SK-N-SH treated with all-trans-retinoic acid at 6 μM for 48 hours (cell line): ENCODE measurements around the gene ITM2B.

Experiments used
- ATAC-seq: fragments of 200-7000 bp; cut with Tn5 transposase; 3 replicates; pipeline ENCODE4 v1.9.1; 2020; ENCODE audit warnings: mild to moderate bottlenecking, moderate library complexity
- ARNTL ChIP-seq: fragments of 450-650 bp; formaldehyde crosslinking; IDR thresholded peaks from 2 replicates; pipeline ENCODE4 v1.5.0; 2020; ENCODE audit warnings: low read depth, mild to moderate bottlenecking, moderate library complexity, borderline replicate concordance
- BACH2 ChIP-seq: fragments of 250-450 bp; sonication (Bioruptor Pico); IDR thresholded peaks from 2 replicates; pipeline ENCODE4 v1.9.0; 2021; ENCODE audit warnings: mild to moderate bottlenecking, borderline replicate concordance
- CSDC2 ChIP-seq: fragments of 250-450 bp; sonication (Bioruptor Pico); IDR thresholded peaks from 2 replicates; pipeline ENCODE4 v1.5.0; 2020; ENCODE audit warnings: mild to moderate bottlenecking, moderate library complexity
- ESRRG ChIP-seq: fragments of 250-450 bp; sonication (Bioruptor Pico); IDR thresholded peaks from 2 replicates; pipeline ENCODE4 v1.6.1; 2021; ENCODE audit warnings: mild to moderate bottlenecking
- GLIS3 ChIP-seq: fragments of 250-450 bp; sonication (Bioruptor Pico); IDR thresholded peaks from 2 replicates; pipeline ENCODE4 v1.5.0; 2020; ENCODE audit warnings: mild to moderate bottlenecking, moderate library complexity
- OSR1 ChIP-seq: fragments of 250-450 bp; sonication (Bioruptor Pico); IDR thresholded peaks from 2 replicates; pipeline ENCODE4 v1.8.0; 2022; ENCODE audit warnings: moderate library complexity, mild to moderate bottlenecking, inconsistent platforms
- PPARA ChIP-seq: fragments of 250-450 bp; sonication (Bioruptor Pico); IDR thresholded peaks from 2 replicates; pipeline ENCODE4 v1.5.0; 2020; ENCODE audit warnings: mild to moderate bottlenecking, borderline replicate concordance
- RARB ChIP-seq: fragments of 250-450 bp; sonication (Bioruptor Pico); IDR thresholded peaks from 2 replicates; pipeline ENCODE4 v1.8.0; 2021; ENCODE audit warnings: mild to moderate bottlenecking, moderate library complexity
- SNAI2 ChIP-seq: fragments of 250-450 bp; sonication (Bioruptor Pico); IDR thresholded peaks from 2 replicates; pipeline ENCODE4 v1.5.0; 2020; ENCODE audit warnings: mild to moderate bottlenecking, moderate library complexity
- TCF4 ChIP-seq: fragments of 250-450 bp; sonication (Bioruptor Pico); IDR thresholded peaks from 2 replicates; pipeline ENCODE4 v1.8.0; 2021; ENCODE audit warnings: mild to moderate bottlenecking, moderate library complexity, borderline replicate concordance
- TOX ChIP-seq: fragments of 250-450 bp; sonication (Bioruptor Pico); IDR thresholded peaks from 2 replicates; pipeline ENCODE4 v1.8.0; 2021; ENCODE audit warnings: mild to moderate bottlenecking, moderate library complexity, borderline replicate concordance
- ZFP3 ChIP-seq: fragments of 250-450 bp; sonication (Bioruptor Pico); IDR thresholded peaks from 2 replicates; pipeline ENCODE4 v1.5.0; 2020; ENCODE audit warnings: mild to moderate bottlenecking, moderate library complexity
- ZFP30 ChIP-seq: fragments of 450-650 bp; formaldehyde crosslinking; IDR thresholded peaks from 2 replicates; pipeline ENCODE4 v1.5.0; 2022; ENCODE audit warnings: mild to moderate bottlenecking, moderate library complexity
- ZNF565 ChIP-seq: fragments of 450-650 bp; formaldehyde crosslinking; conservative IDR thresholded peaks from 2 replicates; pipeline ENCODE4 v1.5.0; 2020; ENCODE audit warnings: low read depth, mild to moderate bottlenecking, moderate library complexity
- TF ChIP-seq, protein P1 (sequence below): fragments of 250-450 bp; sonication (Bioruptor Pico); IDR thresholded peaks from 2 replicates; pipeline ENCODE4 v1.5.0; 2020; ENCODE audit warnings: mild to moderate bottlenecking, moderate library complexity
- TF ChIP-seq, protein P2 (sequence below): fragments of 250-450 bp; sonication (Bioruptor Pico); IDR thresholded peaks from 2 replicates; pipeline ENCODE4 v1.5.1; 2021; ENCODE audit warnings: mild to moderate bottlenecking, moderate library complexity
- TF ChIP-seq, protein P3 (sequence below): fragments of 250-450 bp; sonication (Bioruptor Pico); IDR thresholded peaks from 2 replicates; pipeline ENCODE4 v1.8.0; 2021; ENCODE audit warnings: low read depth, mild to moderate bottlenecking, moderate library complexity, borderline replicate concordance
- TF ChIP-seq, protein P4 (sequence below): fragments of 250-450 bp; sonication (Bioruptor Pico); IDR thresholded peaks from 2 replicates; pipeline ENCODE4 v1.8.0; 2020; ENCODE audit warnings: mild to moderate bottlenecking, moderate library complexity, borderline replicate concordance
- TF ChIP-seq, protein P5 (sequence below): fragments of 250-450 bp; sonication (Bioruptor Pico); IDR thresholded peaks from 2 replicates; pipeline ENCODE4 v1.5.1; 2020; ENCODE audit warnings: low read depth, mild to moderate bottlenecking, moderate library complexity

The ITM2B gene

DNA sequence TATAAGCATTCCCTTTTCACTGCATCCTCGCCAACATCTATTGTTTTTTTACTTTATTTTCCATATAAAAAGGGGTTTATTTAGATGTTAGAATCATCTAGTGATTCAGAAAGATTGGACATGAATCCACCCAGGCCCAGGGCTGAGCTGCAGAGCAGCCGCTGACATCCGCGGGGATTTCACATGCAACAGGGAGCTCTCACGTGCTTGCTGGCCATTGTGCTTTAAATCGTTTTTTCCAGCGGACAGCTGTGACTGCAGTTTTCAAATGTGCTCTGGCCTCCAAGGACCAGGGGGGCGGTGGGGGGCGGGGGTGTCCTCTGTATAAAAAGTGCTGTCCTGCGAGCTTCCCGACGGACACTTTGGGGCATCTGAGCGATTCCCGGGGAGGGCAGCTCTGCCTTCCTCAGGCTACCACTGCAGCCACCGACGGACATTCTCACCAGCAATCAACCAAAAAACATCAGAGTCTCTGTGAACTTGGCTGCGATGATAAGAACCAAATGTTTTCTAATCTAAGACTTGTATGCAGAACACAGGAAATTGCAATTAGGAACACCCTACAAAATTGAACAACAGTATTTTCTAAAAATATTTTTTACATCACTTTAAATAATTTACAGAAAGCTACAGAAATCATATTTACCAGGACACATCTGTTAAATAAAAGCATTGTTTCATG is 83.1 kb downstream of the ITM2B start:
- ATAC-seq: no peak
- no peak for TF ChIP-seq ZFP3 (CRISPR knock-in tag)
- TF ChIP-seq, all 23 proteins: peak for 0

DNA sequence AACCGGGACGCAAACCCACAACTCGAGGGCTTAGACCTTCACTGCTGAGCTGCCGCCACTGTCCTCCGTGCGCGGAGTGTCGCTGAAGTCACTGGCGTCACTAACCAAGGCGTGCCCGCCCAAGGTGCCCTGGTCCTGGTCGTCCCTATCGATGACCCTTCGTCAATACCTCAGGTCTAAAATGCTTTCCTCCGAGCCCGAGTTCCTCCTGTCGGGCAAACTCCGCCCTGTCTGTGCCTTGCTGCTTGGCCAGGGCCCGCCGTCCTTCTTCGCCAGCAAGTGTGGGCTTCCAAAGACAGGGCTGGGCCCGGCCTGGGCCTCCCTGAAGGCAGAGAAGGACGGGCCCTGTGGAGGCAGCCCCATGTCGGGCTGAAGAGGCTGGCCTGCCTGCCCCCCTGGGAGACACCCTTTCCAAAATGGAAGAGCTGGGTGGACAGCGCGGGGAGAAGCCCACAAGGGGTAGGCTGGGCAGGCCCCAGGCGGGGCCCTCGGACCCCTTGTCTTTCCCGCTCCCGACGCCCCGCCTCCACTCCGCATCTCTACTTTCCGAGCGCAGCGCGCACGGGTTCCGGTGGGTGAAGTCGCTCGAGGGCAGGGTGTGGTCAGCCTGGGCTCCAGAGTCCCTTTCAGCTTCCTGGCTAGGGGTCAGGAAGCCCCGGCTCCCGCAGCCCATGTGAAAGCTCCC is 84.0 kb downstream of the ITM2B start:
- ATAC-seq: no peak
- TF ChIP-seq BACH2 (CRISPR knock-in tag) (no peak), RARB (no peak), OSR1 (CRISPR knock-in tag) (no peak), ZFP3 (CRISPR knock-in tag) (no peak), GLIS3 (no peak), ZNF565 (CRISPR knock-in tag) (no peak), TOX (CRISPR knock-in tag) (no peak), ESRRG (CRISPR knock-in tag) (no peak), ARNTL (CRISPR knock-in tag) (no peak), CSDC2 (CRISPR knock-in tag) (no peak), ZFP30 (CRISPR knock-in tag) (no peak), TCF4 (CRISPR knock-in tag) (no peak), PPARA (CRISPR knock-in tag) (no peak)
- TF ChIP-seq, protein P1, sequence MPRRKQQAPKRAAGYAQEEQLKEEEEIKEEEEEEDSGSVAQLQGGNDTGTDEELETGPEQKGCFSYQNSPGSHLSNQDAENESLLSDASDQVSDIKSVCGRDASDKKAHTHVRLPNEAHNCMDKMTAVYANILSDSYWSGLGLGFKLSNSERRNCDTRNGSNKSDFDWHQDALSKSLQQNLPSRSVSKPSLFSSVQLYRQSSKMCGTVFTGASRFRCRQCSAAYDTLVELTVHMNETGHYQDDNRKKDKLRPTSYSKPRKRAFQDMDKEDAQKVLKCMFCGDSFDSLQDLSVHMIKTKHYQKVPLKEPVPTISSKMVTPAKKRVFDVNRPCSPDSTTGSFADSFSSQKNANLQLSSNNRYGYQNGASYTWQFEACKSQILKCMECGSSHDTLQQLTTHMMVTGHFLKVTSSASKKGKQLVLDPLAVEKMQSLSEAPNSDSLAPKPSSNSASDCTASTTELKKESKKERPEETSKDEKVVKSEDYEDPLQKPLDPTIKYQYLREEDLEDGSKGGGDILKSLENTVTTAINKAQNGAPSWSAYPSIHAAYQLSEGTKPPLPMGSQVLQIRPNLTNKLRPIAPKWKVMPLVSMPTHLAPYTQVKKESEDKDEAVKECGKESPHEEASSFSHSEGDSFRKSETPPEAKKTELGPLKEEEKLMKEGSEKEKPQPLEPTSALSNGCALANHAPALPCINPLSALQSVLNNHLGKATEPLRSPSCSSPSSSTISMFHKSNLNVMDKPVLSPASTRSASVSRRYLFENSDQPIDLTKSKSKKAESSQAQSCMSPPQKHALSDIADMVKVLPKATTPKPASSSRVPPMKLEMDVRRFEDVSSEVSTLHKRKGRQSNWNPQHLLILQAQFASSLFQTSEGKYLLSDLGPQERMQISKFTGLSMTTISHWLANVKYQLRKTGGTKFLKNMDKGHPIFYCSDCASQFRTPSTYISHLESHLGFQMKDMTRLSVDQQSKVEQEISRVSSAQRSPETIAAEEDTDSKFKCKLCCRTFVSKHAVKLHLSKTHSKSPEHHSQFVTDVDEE: no peak
- TF ChIP-seq, protein P2, sequence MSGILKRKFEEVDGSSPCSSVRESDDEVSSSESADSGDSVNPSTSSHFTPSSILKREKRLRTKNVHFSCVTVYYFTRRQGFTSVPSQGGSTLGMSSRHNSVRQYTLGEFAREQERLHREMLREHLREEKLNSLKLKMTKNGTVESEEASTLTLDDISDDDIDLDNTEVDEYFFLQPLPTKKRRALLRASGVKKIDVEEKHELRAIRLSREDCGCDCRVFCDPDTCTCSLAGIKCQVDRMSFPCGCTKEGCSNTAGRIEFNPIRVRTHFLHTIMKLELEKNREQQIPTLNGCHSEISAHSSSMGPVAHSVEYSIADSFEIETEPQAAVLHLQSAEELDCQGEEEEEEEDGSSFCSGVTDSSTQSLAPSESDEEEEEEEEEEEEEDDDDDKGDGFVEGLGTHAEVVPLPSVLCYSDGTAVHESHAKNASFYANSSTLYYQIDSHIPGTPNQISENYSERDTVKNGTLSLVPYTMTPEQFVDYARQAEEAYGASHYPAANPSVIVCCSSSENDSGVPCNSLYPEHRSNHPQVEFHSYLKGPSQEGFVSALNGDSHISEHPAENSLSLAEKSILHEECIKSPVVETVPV (CRISPR knock-in tag): no peak
- TF ChIP-seq, protein P3, sequence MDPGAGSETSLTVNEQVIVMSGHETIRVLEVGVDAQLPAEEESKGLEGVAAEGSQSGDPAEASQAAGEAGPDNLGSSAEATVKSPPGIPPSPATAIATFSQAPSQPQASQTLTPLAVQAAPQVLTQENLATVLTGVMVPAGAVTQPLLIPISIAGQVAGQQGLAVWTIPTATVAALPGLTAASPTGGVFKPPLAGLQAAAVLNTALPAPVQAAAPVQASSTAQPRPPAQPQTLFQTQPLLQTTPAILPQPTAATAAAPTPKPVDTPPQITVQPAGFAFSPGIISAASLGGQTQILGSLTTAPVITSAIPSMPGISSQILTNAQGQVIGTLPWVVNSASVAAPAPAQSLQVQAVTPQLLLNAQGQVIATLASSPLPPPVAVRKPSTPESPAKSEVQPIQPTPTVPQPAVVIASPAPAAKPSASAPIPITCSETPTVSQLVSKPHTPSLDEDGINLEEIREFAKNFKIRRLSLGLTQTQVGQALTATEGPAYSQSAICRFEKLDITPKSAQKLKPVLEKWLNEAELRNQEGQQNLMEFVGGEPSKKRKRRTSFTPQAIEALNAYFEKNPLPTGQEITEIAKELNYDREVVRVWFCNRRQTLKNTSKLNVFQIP (CRISPR knock-in tag): no peak
- TF ChIP-seq, protein P4, sequence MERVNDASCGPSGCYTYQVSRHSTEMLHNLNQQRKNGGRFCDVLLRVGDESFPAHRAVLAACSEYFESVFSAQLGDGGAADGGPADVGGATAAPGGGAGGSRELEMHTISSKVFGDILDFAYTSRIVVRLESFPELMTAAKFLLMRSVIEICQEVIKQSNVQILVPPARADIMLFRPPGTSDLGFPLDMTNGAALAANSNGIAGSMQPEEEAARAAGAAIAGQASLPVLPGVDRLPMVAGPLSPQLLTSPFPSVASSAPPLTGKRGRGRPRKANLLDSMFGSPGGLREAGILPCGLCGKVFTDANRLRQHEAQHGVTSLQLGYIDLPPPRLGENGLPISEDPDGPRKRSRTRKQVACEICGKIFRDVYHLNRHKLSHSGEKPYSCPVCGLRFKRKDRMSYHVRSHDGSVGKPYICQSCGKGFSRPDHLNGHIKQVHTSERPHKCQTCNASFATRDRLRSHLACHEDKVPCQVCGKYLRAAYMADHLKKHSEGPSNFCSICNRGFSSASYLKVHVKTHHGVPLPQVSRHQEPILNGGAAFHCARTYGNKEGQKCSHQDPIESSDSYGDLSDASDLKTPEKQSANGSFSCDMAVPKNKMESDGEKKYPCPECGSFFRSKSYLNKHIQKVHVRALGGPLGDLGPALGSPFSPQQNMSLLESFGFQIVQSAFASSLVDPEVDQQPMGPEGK (CRISPR knock-in tag): no peak
- TF ChIP-seq, protein P5, sequence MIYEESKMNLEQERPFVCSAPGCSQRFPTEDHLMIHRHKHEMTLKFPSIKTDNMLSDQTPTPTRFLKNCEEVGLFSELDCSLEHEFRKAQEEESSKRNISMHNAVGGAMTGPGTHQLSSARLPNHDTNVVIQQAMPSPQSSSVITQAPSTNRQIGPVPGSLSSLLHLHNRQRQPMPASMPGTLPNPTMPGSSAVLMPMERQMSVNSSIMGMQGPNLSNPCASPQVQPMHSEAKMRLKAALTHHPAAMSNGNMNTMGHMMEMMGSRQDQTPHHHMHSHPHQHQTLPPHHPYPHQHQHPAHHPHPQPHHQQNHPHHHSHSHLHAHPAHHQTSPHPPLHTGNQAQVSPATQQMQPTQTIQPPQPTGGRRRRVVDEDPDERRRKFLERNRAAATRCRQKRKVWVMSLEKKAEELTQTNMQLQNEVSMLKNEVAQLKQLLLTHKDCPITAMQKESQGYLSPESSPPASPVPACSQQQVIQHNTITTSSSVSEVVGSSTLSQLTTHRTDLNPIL (CRISPR knock-in tag): no peak

DNA sequence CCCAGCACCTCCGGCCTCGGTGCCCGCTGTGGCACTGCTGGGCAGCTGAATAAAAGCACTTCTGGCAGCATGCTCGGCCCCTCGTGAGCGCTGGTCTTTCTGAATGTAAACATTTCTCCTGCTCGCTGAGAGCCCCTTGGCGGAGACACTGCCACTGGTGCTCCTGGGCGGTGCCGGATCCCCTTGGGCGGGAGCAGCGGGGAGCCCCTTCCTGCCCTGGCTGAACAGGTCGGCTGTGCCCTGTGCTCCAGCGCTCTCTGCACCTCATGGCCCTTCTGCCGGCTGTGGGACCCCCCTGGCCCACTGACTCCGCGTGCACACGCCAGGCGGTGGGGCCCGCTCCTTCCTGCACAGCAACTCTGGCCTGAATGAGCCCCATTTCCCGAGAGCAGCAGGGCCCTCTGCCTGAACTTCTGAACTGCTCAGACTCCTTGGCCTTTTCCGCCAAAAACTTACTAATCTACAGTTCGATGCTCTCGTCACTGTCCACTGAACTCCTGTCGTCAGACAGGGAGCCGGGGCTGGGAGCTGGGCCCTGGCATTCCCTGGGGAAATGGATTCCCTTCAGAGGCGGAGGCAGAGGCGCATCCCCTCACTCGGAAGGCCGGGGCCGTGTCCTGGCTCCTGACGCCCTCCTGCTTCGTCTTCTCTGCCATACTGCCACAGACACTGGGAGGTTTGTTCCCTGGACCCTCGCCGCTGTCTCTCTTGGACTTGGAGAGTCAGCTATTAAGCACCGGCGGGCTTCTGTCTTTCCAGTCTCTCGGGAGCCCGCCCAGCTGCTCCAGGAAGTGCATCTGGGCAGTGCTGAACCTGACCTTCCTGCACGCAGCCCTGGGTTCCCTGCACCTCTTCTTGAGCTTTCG is 84.7 kb downstream of the ITM2B start:
- no peak for ATAC-seq
- no peak for TF ChIP-seq GLIS3
- TF ChIP-seq ARNTL (CRISPR knock-in tag): no peak
- TF ChIP-seq, protein P2 (CRISPR knock-in tag): no peak
- TF ChIP-seq BACH2 (CRISPR knock-in tag): no peak
- TF ChIP-seq SNAI2 (CRISPR knock-in tag): no peak
- TF ChIP-seq, protein P4 (CRISPR knock-in tag): no peak
- TF ChIP-seq RARB: no peak
- TF ChIP-seq PPARA (CRISPR knock-in tag): no peak
- no peak for TF ChIP-seq ZNF565 (CRISPR knock-in tag)
